Measurements from ENCODE around the gene ZNF841.
"Not testable (repeated sequence)": the region's sequence is repeated elsewhere in the genome, so short reads cannot be mapped to it uniquely, and the experiment has no call there.

The ZNF841 gene

GRCh38 chr19:52048555-52049501 lies 46.7 kb downstream of the ZNF841 start, which contains the start of gene ZNF432:
Gene ZNF432, minus strand, starts transcription at chr19:52048838. Its CDS starts 1,970 bp downstream, at chr19:52046868.
- DNase-seq (ENCODE audit: insufficient read length) = peak; percentile 67
- peak; percentile 58; the same call in 1 of the 2 replicates for TF ChIP-seq POLR2A (IDR thresholded peaks at IDR 0.05; ENCODE audit: low read depth, low read length)
- peak; percentile 58; the same call in 1 of the 2 replicates for TF ChIP-seq POLR2AphosphoS5 (IDR thresholded peaks at IDR 0.05; ENCODE audit: low read depth, low read length)
- peak; percentile 71; the same call in 1 of the 2 replicates for TF ChIP-seq TAF1 (IDR thresholded peaks at IDR 0.05; ENCODE audit: borderline replicate concordance, low read depth, low read length)
- peak; percentile 83 for FAIRE-seq

DNA sequence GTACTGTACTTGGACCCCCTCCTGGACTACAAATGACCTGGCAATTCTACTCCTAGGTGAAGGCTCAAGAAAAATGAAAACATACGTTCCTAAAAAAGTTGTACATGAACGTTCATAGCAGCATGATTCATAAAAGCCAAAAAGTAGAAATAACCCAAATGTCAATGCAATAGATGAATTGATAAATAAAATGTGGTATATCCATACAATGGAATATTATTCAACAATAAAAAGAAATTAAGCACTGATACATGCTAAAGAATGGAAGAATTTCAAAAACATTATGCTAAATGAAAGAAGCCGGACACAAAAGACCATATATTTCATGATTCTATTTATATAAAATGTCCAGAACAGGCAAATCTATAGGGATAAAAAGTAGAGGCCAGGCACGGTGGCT lies 56.4 kb downstream of the ZNF841 start:
- DNase-seq (ENCODE audit: insufficient read length) = no peak
- TF ChIP-seq POLR2AphosphoS5 (IDR thresholded peaks at IDR 0.05; ENCODE audit: low read depth, low read length) (no peak), TAF1 (IDR thresholded peaks at IDR 0.05; ENCODE audit: borderline replicate concordance, low read depth, low read length) (no peak), POLR2A (IDR thresholded peaks at IDR 0.05; ENCODE audit: low read depth, low read length) (no peak)
- FAIRE-seq = no peak

DNA sequence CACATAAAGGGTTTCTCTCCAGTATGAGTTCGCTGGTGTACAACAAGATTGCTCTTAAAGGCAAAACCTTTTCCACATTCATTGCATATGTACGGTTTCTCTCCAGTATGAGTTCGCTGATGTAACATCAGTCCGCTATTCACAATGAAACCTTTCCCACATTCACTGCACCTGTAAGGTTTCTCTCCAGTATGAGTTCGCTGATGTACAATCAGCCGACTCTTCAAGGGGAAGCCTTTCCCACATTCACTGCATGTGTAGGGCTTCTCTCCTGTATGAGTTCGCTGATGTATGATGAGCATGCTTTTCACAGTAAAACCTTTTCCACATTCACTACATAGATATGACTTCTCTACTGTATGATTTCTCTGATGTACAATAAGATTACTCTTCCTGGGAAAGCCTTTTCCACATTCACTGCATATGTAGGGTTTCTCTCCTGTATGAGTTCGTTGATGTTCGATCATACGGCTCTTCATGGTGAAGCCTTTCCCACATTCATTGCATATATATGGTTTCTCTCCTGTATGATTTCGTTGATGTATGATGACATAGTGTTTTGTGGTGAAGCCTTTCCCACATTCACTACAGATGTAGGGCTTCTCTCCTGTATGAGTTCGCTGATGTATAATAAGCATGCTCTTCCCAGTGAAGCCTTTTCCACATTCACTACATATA lies 61.4 kb downstream of the ZNF841 start:
- FAIRE-seq = no peak
- TF ChIP-seq POLR2A (IDR thresholded peaks at IDR 0.05; ENCODE audit: low read depth, low read length) (no peak), POLR2AphosphoS5 (IDR thresholded peaks at IDR 0.05; ENCODE audit: low read depth, low read length) (no peak), TAF1 (IDR thresholded peaks at IDR 0.05; ENCODE audit: borderline replicate concordance, low read depth, low read length) (no peak)
- no peak for DNase-seq (ENCODE audit: insufficient read length)

DNA sequence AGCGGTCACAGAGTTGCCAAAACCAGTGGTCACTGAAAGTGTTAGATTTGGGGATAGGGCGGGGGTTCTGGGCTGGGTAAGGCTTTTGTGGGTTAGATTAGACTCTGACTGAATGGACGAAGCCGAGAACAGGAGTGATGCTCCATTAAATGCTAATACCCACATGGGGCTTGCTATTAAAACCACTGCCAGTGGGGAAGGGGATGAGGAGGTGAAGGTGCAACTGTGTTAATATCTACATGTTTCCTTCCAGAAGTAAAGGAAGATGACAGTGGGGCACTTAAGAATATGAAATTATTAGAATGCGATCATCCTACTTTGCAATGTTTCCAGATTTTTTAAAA lies 66.8 kb downstream of the ZNF841 start:
- no peak for FAIRE-seq
- DNase-seq (ENCODE audit: insufficient read length) = peak; percentile 23
- no peak for TF ChIP-seq TAF1 (IDR thresholded peaks at IDR 0.05; ENCODE audit: borderline replicate concordance, low read depth, low read length)

DNA sequence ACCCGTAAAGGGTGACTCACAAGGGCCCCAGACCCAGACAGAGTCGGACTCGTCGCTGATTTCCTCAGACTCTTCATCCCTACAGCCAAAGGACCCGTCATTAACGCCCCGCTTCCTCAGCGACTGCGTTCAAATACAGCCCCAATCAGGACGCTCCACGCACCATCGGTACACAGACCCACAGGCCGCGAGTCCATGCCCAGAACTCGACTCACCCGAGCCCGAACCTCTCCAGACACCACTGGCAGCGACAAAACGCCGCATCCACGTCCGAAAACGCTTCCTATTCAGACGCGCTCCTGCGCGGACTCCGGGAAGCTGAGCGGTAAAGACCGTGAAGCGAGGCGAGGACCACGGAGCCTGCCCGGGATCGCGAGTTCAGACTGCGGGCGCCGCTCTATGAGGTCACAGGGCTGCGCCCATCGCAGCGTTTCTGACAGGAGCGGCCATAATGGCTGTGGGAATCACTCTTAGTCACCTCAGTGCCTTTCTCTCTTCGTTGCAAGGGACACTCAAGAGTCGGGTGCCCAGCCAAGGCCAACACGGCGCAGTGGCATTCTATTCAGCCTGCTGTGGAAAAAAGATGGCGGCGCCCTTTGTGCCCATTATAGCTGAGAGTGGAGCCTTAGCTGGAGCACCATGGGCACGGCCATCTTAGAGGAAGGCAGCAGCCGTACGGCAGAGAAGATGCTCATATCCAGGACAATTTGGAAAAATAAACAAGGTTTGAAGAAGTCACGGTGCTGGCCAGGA lies 67.4 kb downstream of the ZNF841 start, which contains the start of gene ZNF614:
Gene ZNF614, minus strand, starts transcription at position 353 of the 753 bp plus-strand sequence. CDS start 2,634 bp downstream, outside the sequence.
- DNase-seq (ENCODE audit: insufficient read length) = peak; percentile 72
- FAIRE-seq = peak; percentile 97

DNA sequence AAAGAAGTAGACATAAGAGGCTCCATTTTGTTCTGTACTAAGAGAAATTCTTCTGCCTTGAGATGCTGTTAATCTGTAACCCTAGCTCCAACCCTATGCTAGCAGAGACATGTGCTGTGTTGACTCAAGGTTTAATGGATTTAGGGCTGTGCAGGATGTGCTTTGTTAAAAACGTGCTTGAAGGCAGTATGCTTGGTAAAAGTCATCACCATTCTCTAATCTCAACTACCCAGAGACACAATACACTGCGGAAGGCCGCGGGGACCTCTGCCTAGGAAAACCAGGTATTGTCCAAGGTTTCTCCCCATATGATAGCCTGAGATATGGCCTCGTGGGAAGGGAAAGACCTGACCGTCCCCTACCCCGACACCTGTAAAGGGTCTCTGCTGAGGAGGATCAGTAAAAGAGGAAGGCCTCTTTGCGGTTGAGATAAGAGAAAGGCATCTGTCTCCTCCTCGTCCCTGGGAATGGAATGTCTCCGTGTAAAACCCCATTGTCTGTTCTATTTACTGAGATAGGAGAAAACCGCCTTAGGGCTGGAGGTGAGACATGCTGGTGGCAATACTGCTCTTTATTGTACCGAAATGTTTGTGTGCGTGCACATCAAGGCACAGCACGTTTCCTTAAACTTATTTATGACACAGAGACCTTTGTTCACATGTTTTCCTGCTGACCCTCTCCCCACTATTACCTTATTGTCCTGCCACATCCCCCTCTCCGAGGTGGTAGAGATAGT lies 69.1 kb downstream of the ZNF841 start:
- not testable (repeated sequence) for DNase-seq (ENCODE audit: insufficient read length); FAIRE-seq

More for the DNA sequence above, 67.4 kb downstream of the ZNF841 start, which contains the start of gene ZNF614:
- TF ChIP-seq POLR2AphosphoS5 (IDR thresholded peaks at IDR 0.05; ENCODE audit: low read depth, low read length) (peak; percentile 94), TAF1 (IDR thresholded peaks at IDR 0.05; ENCODE audit: borderline replicate concordance, low read depth, low read length) (peak; percentile 82), POLR2A (IDR thresholded peaks at IDR 0.05; ENCODE audit: low read depth, low read length) (peak; percentile 94)

DNA sequence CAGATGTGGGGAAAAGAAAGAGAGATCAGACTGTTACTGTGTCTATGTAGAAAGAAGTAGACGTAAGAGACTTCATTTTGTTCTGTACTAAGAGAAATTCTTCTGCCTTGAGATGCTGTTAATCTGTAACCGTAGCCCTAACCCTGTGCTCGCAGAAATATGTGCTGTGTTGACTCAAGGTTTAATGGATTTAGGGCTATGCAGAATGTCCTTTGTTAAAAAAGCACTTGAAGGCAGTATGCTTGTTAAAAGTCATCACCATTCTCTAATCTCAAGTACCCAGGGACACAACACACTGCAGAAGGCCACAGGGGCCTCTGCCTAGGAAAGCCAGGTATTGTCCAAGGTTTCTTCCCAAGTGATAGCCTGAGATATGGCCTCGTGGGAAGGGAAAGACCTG lies 71.1 kb downstream of the ZNF841 start:
- FAIRE-seq; DNase-seq (ENCODE audit: insufficient read length): not testable (repeated sequence)

DNA sequence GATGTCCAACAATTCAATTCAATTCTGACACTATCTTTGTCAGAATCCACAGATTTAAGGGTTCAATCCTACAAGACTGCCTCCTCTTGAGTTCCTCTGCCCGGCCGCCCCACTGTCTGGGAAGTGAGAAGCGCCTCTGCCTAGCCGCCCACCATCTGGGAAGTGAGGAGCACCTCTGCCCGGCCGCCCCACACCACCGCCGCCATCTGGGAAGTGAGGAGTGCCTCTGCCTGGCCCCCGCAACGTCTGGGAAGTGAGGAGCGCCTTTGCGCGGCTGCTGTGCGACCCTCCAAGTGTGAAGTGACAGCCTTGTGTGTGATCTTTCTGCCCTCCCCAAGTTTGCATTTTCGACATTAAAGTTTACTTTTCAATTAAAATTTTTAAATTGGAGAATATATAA lies 73.4 kb downstream of the ZNF841 start:
- FAIRE-seq (no peak), DNase-seq (ENCODE audit: insufficient read length) (no peak)
- TF ChIP-seq POLR2AphosphoS5 (IDR thresholded peaks at IDR 0.05; ENCODE audit: low read depth, low read length) = no peak
- no peak for TF ChIP-seq POLR2A (IDR thresholded peaks at IDR 0.05; ENCODE audit: low read depth, low read length)
- no peak for TF ChIP-seq TAF1 (IDR thresholded peaks at IDR 0.05; ENCODE audit: borderline replicate concordance, low read depth, low read length)

DNA sequence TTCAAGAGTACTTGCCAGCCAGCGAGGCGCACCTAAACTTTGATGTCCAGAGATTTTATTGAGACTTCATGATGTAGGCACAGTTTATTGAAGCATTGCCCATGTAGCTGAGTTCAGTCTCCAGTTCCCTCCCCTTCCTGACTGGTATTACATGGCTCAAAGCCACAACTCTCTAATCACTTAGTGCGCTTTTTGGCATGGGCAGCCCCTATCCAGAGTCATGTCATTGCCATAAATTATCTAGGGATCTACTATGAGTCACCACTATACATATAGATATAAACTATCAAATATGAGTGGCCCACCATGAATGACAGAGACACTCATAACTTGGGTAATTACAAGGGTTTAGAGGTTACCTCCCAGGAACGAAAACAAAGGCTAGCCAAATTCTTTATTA lies 75.1 kb downstream of the ZNF841 start:
- FAIRE-seq (no peak), DNase-seq (ENCODE audit: insufficient read length) (no peak)
- no peak for TF ChIP-seq POLR2AphosphoS5 (IDR thresholded peaks at IDR 0.05; ENCODE audit: low read depth, low read length)
- no peak for TF ChIP-seq TAF1 (IDR thresholded peaks at IDR 0.05; ENCODE audit: borderline replicate concordance, low read depth, low read length)
- TF ChIP-seq POLR2A (IDR thresholded peaks at IDR 0.05; ENCODE audit: low read depth, low read length) = no peak

All from GM12892 (cell line).